Fibroblast of gingiva (primary cell): ENCODE data around the gene ACE.

ENCODE experiments used
- DNase-seq: peaks from one replicate; pipeline ENCODE4 v3.0.0-alpha.2; 2011; ENCODE audit warnings: low read depth

ACE gene

GRCh38 chr17:63516910-63517824, 40.3 kb downstream of the ACE start:
- no peak for DNase-seq

GRCh38 chr17:63517825-63518534, 41.1 kb downstream of the ACE start:
- no peak for DNase-seq

- no peak for DNase-seq
Observed at GRCh38 chr17:63519116-63519881, 42.4 kb downstream of the ACE start.

- DNase-seq = no peak
Observed at GRCh38 chr17:63519972-63520882, 43.4 kb downstream of the ACE start.

- DNase-seq = no peak
Observed at GRCh38 chr17:63523253-63523855, 46.5 kb downstream of the ACE start, which contains the start of gene KCNH6. Gene KCNH6 (plus strand): TSS chr17:63523358. CDS start chr17:63523414, 56 bp downstream.

GRCh38 chr17:63524051-63524450, 47.2 kb downstream of the ACE start:
- no peak for DNase-seq

- DNase-seq = no peak
Observed at GRCh38 chr17:63525190-63525946, 48.5 kb downstream of the ACE start.

GRCh38 chr17:63526861-63527260, 50.0 kb downstream of the ACE start:
- DNase-seq = no peak

- no peak for DNase-seq
Observed at GRCh38 chr17:63528183-63528582, 51.3 kb downstream of the ACE start.

- no peak for DNase-seq
Observed at GRCh38 chr17:63529711-63530556, 53.1 kb downstream of the ACE start.

- no peak for DNase-seq
Observed at GRCh38 chr17:63530557-63531021, 53.7 kb downstream of the ACE start.

GRCh38 chr17:63531022-63531965, 54.4 kb downstream of the ACE start:
- peak; percentile 15 for DNase-seq

- DNase-seq = no peak
Observed at GRCh38 chr17:63533433-63534077, 56.7 kb downstream of the ACE start.

- DNase-seq = no peak
Observed at GRCh38 chr17:63534078-63534570, 57.3 kb downstream of the ACE start.

- no peak for DNase-seq
Observed at GRCh38 chr17:63534816-63535455, 58.1 kb downstream of the ACE start.

- no peak for DNase-seq
Observed at GRCh38 chr17:63535640-63536039, 58.8 kb downstream of the ACE start.

GRCh38 chr17:63537001-63537400, 60.1 kb downstream of the ACE start:
- no peak for DNase-seq
